ENCODE measurements around the gene FANCD2OS. TPM values are rescaled to one million over a fixed set of nuclear protein-coding genes. Genes with fewer than 3 reads are reported as not detected.
"Not testable (repeated sequence)": the region's sequence is repeated elsewhere in the genome, so short reads cannot be mapped to it uniquely, and the experiment has no call there.

The FANCD2OS gene
- total and polyA plus RNA-seq, 12 donors, result not detected

DNA sequence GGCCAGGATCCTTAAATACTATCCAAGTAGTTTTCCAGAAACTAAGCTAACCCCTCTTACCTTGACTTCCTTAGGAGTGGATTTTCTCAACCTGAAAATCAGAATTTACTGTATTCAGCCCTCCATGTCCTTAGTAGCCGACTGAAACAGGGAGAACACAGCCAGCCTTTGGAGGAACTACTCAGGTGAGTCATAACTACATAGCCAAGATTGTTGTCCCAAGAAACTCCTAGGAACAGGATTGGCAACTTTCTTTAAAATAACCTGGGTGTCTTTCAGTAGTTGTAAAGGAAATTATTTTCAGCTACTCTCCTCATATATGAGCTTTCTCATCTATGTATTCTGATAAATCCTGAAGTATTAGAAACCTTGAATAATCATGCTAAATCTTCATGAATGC, 22.3 kb downstream of the FANCD2OS start:
- Histone ChIP-seq H3K27me3 (no peaks in the 10 kb centered on the region), H3K27ac (no peak overlapping the region), H3K9me3 (replicated peaks in 1 of 3) (no peaks in the 10 kb centered on the region), H3K4me1 (replicated peaks in 1 of 2) (no peaks in the 10 kb centered on the region), H3K4me3 (no peak overlapping the region), H3K36me3 (replicated peaks in 1 of 2) (no peaks in the 10 kb centered on the region)
- intact Hi-C loops (cut with DNase I), result no loop called here
- 93 to 100% (median 98%) methylated on average over 1 of the region's 1 CpG for WGBS, 4 donors
- DNase-seq, result no peak
- TF ChIP-seq POLR2A (IDR thresholded peaks at IDR 0.05) (no peak), CTCF (IDR thresholded peaks at IDR 0.05) (no peak)

- Histone ChIP-seq H3K4me1 (replicated peaks in 1 of 2) (no peaks in the 10 kb centered on the region), H3K27ac (no peak overlapping the region), H3K27me3 (no peaks in the 10 kb centered on the region), H3K9me3 (replicated peaks in 1 of 3) (no peaks in the 10 kb centered on the region), H3K36me3 (replicated peaks in 1 of 2) (no peaks in the 10 kb centered on the region), H3K4me3 (no peak overlapping the region)
- TF ChIP-seq POLR2A (IDR thresholded peaks at IDR 0.05), result no peak
- no peak for TF ChIP-seq CTCF (IDR thresholded peaks at IDR 0.05)
- intact Hi-C loops (cut with DNase I), result no loop called here
- WGBS, 4 donors, result 92 to 95% (median 94%) methylated on average over 4 of the region's 4 CpGs
- no peak for DNase-seq
Observed at GRCh38 chr3:10081871-10082270, 26.2 kb downstream of the FANCD2OS start.

- H3K27me3 ChIP-seq, result no peaks in the 10 kb centered on the region
- H3K4me1 ChIP-seq (replicated peaks in 1 of 2), result no peaks in the 10 kb centered on the region
- DNase-seq, result no peak
- TF ChIP-seq POLR2A (IDR thresholded peaks at IDR 0.05) (no peak), CTCF (IDR thresholded peaks at IDR 0.05) (no peak)
- H3K27ac ChIP-seq, result no peak overlapping the region
- no peaks in the 10 kb centered on the region for H3K9me3 ChIP-seq (replicated peaks in 1 of 3)
- H3K4me3 ChIP-seq, result no peak overlapping the region
- intact Hi-C loops (cut with DNase I), result no loop called here
- no peaks in the 10 kb centered on the region for H3K36me3 ChIP-seq (replicated peaks in 1 of 2)
Observed at GRCh38 chr3:10074666-10075065, 33.4 kb downstream of the FANCD2OS start.

DNA sequence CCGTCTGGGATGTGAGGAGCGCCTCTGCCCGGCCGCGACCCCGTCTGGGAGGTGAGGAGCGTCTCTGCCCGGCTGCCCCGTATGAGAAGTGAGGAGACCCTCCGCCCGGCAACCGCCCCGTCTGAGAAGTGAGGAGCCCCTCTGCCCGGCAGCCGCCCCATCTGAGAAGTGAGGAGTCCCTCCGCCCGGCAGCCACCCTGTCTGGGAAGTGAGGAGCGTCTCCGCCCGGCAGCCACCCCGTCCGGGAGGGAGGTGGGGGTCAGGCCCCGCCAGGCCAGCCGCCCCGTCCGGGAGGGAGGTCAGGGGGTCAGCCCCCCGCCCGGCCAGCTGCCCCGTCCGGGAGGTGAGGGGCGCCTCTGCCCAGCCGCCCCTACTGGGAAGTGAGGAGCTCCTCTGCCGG, 38.0 kb downstream of the FANCD2OS start:
- H3K36me3 ChIP-seq (replicated peaks in 1 of 2); H3K27me3 ChIP-seq; DNase-seq; H3K27ac ChIP-seq; intact Hi-C loops (cut with DNase I); H3K4me1 ChIP-seq (replicated peaks in 1 of 2); H3K9me3 ChIP-seq (replicated peaks in 1 of 3); H3K4me3 ChIP-seq: not testable (repeated sequence)
- WGBS, 4 donors, result 89 to 98% (median 96%) methylated on average over 5 to 29 of the region's 33 CpGs; no CpG with 5 or more reads in 1 of the 4 donors

DNA sequence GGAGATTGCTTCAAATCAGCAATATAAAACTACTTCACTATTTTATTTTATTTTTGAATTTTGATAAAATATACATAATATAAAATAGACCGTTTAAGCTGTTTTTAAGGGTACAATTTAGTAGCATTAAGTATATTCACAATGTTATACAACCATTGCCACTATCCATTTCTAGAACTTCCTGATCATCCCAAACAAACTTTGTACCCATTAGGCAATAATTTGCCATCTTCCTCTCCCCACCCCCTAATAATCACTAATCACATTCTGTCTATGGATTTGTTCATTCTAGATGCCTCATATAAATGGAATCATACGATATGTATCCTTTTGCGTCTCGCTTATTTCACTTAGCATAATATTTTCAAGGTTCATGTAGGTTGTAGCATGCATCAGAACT, 53.0 kb downstream of the FANCD2OS start:
- WGBS, 4 donors, result 95 to 98% (median 97%) methylated on average over 4 of the region's 4 CpGs
- TF ChIP-seq POLR2A (IDR thresholded peaks at IDR 0.05) (no peak), CTCF (IDR thresholded peaks at IDR 0.05) (no peak)

More for the DNA sequence above, 53.0 kb downstream of the FANCD2OS start:
- Histone ChIP-seq H3K36me3 (replicated peaks in 1 of 2) (no peaks in the 10 kb centered on the region), H3K4me3 (no peak overlapping the region), H3K4me1 (replicated peaks in 1 of 2) (no peaks in the 10 kb centered on the region), H3K27me3 (no peaks in the 10 kb centered on the region), H3K9me3 (replicated peaks in 1 of 3) (no peaks in the 10 kb centered on the region), H3K27ac (no peak overlapping the region)
- intact Hi-C loops (cut with DNase I), result no loop called here
- no peak for DNase-seq

Other genes with a start within 250 kb of the FANCD2OS start
- gene CIDEC, start 228.0 kb downstream of the FANCD2OS start, total RNA-seq, result 1 to 10 TPM in 5 of 9 donors, under 1 TPM in 3, not detected in 1; 0.22 to 5.9 (median 1.2) TPM
- 100 to 1,000 TPM in 1 of 3 donors, 1 to 10 TPM in 1, under 1 TPM in 1; 0.38 to 108 (median 3.9) TPM for gene CIDEC, start 228.0 kb downstream of the FANCD2OS start, polyA plus RNA-seq
- 100 to 1,000 TPM in 2 of 9 donors, 10 to 100 TPM in 7; 47.2 to 116 (median 60.9) TPM for gene JAGN1, start 217.6 kb downstream of the FANCD2OS start, total RNA-seq
- gene JAGN1, start 217.6 kb downstream of the FANCD2OS start, polyA plus RNA-seq, result 10 to 100 TPM; 31.4 to 69.7 (median 58.2) TPM
- gene IL17RE, start 205.4 kb downstream of the FANCD2OS start, total RNA-seq, result 1 to 10 TPM in 6 of 9 donors, under 1 TPM in 3; 0.22 to 3.3 (median 1.4) TPM
- 1 to 10 TPM in 2 of 3 donors, under 1 TPM in 1; 0.51 to 4.3 (median 2.3) TPM for gene IL17RE, start 205.4 kb downstream of the FANCD2OS start, polyA plus RNA-seq
- 100 to 1,000 TPM in 2 of 9 donors, 10 to 100 TPM in 7; 24.7 to 141 (median 89.8) TPM for gene IL17RC, start 191.2 kb downstream of the FANCD2OS start, total RNA-seq
- gene IL17RC, start 191.2 kb downstream of the FANCD2OS start, polyA plus RNA-seq, result 100 to 1,000 TPM in 2 of 3 donors, 10 to 100 TPM in 1; 20.5 to 283 (median 208) TPM
- gene CRELD1, start 174.4 kb downstream of the FANCD2OS start, total RNA-seq, result 10 to 100 TPM; 28.8 to 95.4 (median 45.1) TPM
- gene CRELD1, start 174.4 kb downstream of the FANCD2OS start, polyA plus RNA-seq, result 100 to 1,000 TPM in 1 of 3 donors, 10 to 100 TPM in 2; 30.2 to 137 (median 66.3) TPM
- 1 to 10 TPM in 7 of 9 donors, under 1 TPM in 2; 0.30 to 6.4 (median 3.3) TPM for gene PRRT3, start 155.8 kb downstream of the FANCD2OS start, total RNA-seq
- gene PRRT3, start 155.8 kb downstream of the FANCD2OS start, polyA plus RNA-seq, result 1 to 10 TPM; 2.2 to 2.9 (median 2.5) TPM
- gene EMC3, start 121.4 kb downstream of the FANCD2OS start, total RNA-seq, result 100 to 1,000 TPM in 6 of 9 donors, 10 to 100 TPM in 3; 49.9 to 141 (median 111) TPM
- gene EMC3, start 121.4 kb downstream of the FANCD2OS start, polyA plus RNA-seq, result 100 to 1,000 TPM in 1 of 3 donors, 10 to 100 TPM in 2; 11.3 to 191 (median 37.6) TPM
- gene FANCD2, start 81.8 kb downstream of the FANCD2OS start, total RNA-seq, result 10 to 100 TPM in 1 of 9 donors, 1 to 10 TPM in 6, under 1 TPM in 2; 0.48 to 14.5 (median 2.6) TPM
- gene FANCD2, start 81.8 kb downstream of the FANCD2OS start, polyA plus RNA-seq, result 1 to 10 TPM; 1.2 to 3.8 (median 2.5) TPM
- gene BRK1, start 7.4 kb upstream of the FANCD2OS start, total RNA-seq, result 100 to 1,000 TPM in 6 of 9 donors, 10 to 100 TPM in 3; 41.7 to 161 (median 109) TPM
- gene BRK1, start 7.4 kb upstream of the FANCD2OS start, polyA plus RNA-seq, result 100 to 1,000 TPM in 1 of 3 donors, 10 to 100 TPM in 2; 78.2 to 171 (median 94.1) TPM
- 10 to 100 TPM; 27.9 to 59.7 (median 43.8) TPM for gene VHL, start 33.5 kb upstream of the FANCD2OS start, total RNA-seq
- gene VHL, start 33.5 kb upstream of the FANCD2OS start, polyA plus RNA-seq, result 10 to 100 TPM; 22.3 to 29.9 (median 28.4) TPM
- 1 to 10 TPM; 2.5 to 8.7 (median 6.2) TPM for gene IRAK2, start 56.7 kb upstream of the FANCD2OS start, total RNA-seq
- gene IRAK2, start 56.7 kb upstream of the FANCD2OS start, polyA plus RNA-seq, result 1 to 10 TPM; 2.1 to 3.7 (median 2.3) TPM
- gene TATDN2, start 140.2 kb upstream of the FANCD2OS start, total RNA-seq, result 10 to 100 TPM; 10.0 to 34.8 (median 24.2) TPM
- 10 to 100 TPM; 14.9 to 22.6 (median 16.7) TPM for gene TATDN2, start 140.2 kb upstream of the FANCD2OS start, polyA plus RNA-seq
- under 1 TPM in 3 of 9 donors, not detected in 6; 0.33 to 0.97 (median 0.70) TPM for gene GHRL, start 184.7 kb upstream of the FANCD2OS start, total RNA-seq
- gene GHRL, start 184.7 kb upstream of the FANCD2OS start, polyA plus RNA-seq, result 1 to 10 TPM in 2 of 3 donors, not detected in 1; 1.1 to 2.2 TPM
- 100 to 1,000 TPM in 4 of 9 donors, 10 to 100 TPM in 5; 76.2 to 166 (median 98.0) TPM for gene SEC13, start 212.9 kb upstream of the FANCD2OS start, total RNA-seq
- gene SEC13, start 212.9 kb upstream of the FANCD2OS start, polyA plus RNA-seq, result 100 to 1,000 TPM in 1 of 3 donors, 10 to 100 TPM in 2; 61.0 to 146 (median 70.8) TPM

All from adrenal gland (tissue), 12 donors.